H1 (cell line): ENCODE measurements around the gene CFAP97D1. TPM values are rescaled to one million over a fixed set of nuclear protein-coding genes. Genes with fewer than 3 reads are reported as not detected.

Experiments
- BRCA1 ChIP-seq: IDR thresholded peaks from 2 replicates; pipeline ENCODE4 v1.6.1; 2012; ENCODE audit warnings: low read depth, low read length, improper control_type of control experiment
- CBX8 ChIP-seq: fragments of 300-800, 300-1000 bp; sonication (generic); IDR thresholded peaks from 2 replicates; pipeline ENCODE4 v1.7.1; 2016; ENCODE audit warnings: low read depth, low read length, borderline replicate concordance
- EP300 ChIP-seq, 2 experiments: IDR thresholded peaks; 1 replicate in 1 of 2; 2 replicates in 1 of 2; pipeline ENCODE4 v1.6.1; 2011 to 2012; ENCODE audit warnings: low read depth in 2 of 2, low read length in 2 of 2, mild to moderate bottlenecking in 2 of 2, borderline replicate concordance in 1 of 2, inconsistent platforms in 1 of 2, moderate library complexity in 1 of 2
- EZH2 ChIP-seq: fragments of 200-600 bp; sonication (generic); IDR thresholded peaks from 2 replicates; pipeline ENCODE4 v1.7.1; 2012; ENCODE audit warnings: low read depth, mild to moderate bottlenecking, moderate library complexity, low read length, inconsistent platforms; ENCODE audit not compliant: severe bottlenecking
- GABPA ChIP-seq: IDR thresholded peaks from 2 replicates; pipeline ENCODE4 v1.6.1; 2011; ENCODE audit warnings: mild to moderate bottlenecking, low read length, moderate library complexity, borderline replicate concordance; ENCODE audit not compliant: insufficient read depth
- HDAC6 ChIP-seq: IDR thresholded peaks from one replicate; pipeline ENCODE4 v1.7.1; 2012; ENCODE audit warnings: low read depth, mild to moderate bottlenecking, inconsistent platforms, low read length, moderate library complexity
- JUND ChIP-seq: IDR thresholded peaks from 2 replicates; pipeline ENCODE4 v1.6.1; 2011; ENCODE audit warnings: mild to moderate bottlenecking, improper control_type of control experiment, low read length
- KDM1A ChIP-seq: fragments of 200-600, 300-600 bp; sonication (generic); IDR thresholded peaks from 2 replicates; pipeline ENCODE4 v1.7.1; 2016; ENCODE audit warnings: mild to moderate bottlenecking, low read length, borderline replicate concordance
- KDM4A ChIP-seq: IDR thresholded peaks from one replicate; pipeline ENCODE4 v1.7.1; 2012; ENCODE audit warnings: low read depth, mild to moderate bottlenecking, moderate library complexity, low read length, inconsistent platforms; ENCODE audit not compliant: severe bottlenecking
- MAFK ChIP-seq: IDR thresholded peaks from 2 replicates; pipeline ENCODE4 v1.6.1; 2012; ENCODE audit warnings: low read depth, mild to moderate bottlenecking, improper control_type of control experiment, low read length
- POLR2AphosphoS5 ChIP-seq: IDR thresholded peaks from 2 replicates; pipeline ENCODE4 v1.6.1; 2011; ENCODE audit warnings: low read depth, low read length
- POU5F1 ChIP-seq: IDR thresholded peaks from 2 replicates; pipeline ENCODE4 v1.6.1; 2011; ENCODE audit warnings: low read depth, mild to moderate bottlenecking, low read length, moderate library complexity
- RAD21 ChIP-seq, 2 experiments: IDR thresholded peaks in 1 of 2; conservative IDR thresholded peaks in 1 of 2; 2 replicates each; pipeline ENCODE4 v1.6.1; 2011; ENCODE audit warnings: low read depth in 2 of 2, low read length in 2 of 2, improper control_type of control experiment in 1 of 2, inconsistent platforms in 1 of 2, mild to moderate bottlenecking in 1 of 2, moderate library complexity in 1 of 2
- RFX5 ChIP-seq: IDR thresholded peaks from 2 replicates; pipeline ENCODE4 v1.6.1; 2011; ENCODE audit warnings: low read depth, low read length, improper control_type of control experiment, borderline replicate concordance
- SIN3A ChIP-seq, 2 experiments: IDR thresholded peaks in 1 of 2; conservative IDR thresholded peaks in 1 of 2; 2 replicates each; pipeline ENCODE4 v1.6.1; 2011 to 2012; ENCODE audit warnings: low read length in 2 of 2, improper control_type of control experiment in 1 of 2, low read depth in 1 of 2, mild to moderate bottlenecking in 1 of 2
- SP2 ChIP-seq: IDR thresholded peaks from 2 replicates; pipeline ENCODE4 v1.6.1; 2012; ENCODE audit warnings: mild to moderate bottlenecking, low read length, inconsistent platforms
- SRF ChIP-seq: IDR thresholded peaks from 2 replicates; pipeline ENCODE4 v1.6.1; 2011; ENCODE audit warnings: mild to moderate bottlenecking, low read depth, low read length, moderate library complexity
- ZNF274 ChIP-seq: IDR thresholded peaks from 2 replicates; pipeline ENCODE4 v1.7.0; 2012; ENCODE audit warnings: low read length, borderline replicate concordance; ENCODE audit errors: extremely low read depth
- polyA plus RNA-seq, 7 experiments: library from polyadenylated mRNA; depleted of rRNA in 3 of 7; stranded (reverse) in 5 of 7; unstranded in 2 of 7; fragments of >200 nt in 5 of 7; fragments of 200-250 nt in 2 of 7; gene quantifications; 1 replicate in 5 of 7; 2 replicates in 1 of 7; 4 replicates in 1 of 7; pipeline versions ENCODE4 v1.2.1 to v1.2.3, GENCODE V29; 2011 to 2013; ENCODE audit warnings: missing spikeins in 2 of 7, mixed read lengths in 2 of 7
- total RNA-seq: library from RNA; stranded (reverse); fragmentation: NEBNext Ultra II Directional; extraction: Animal tissue kit (Norgen Biotek cat#: 25700); gene quantifications from 2 replicates; pipeline ENCODE4 v1.2.1, GENCODE V29; 2021
- TF ChIP-seq, protein P1 (sequence below): IDR thresholded peaks from 2 replicates; pipeline ENCODE4 v1.6.1; 2012; ENCODE audit warnings: inconsistent platforms
- TF ChIP-seq, protein P2 (sequence below), 3 experiments: IDR thresholded peaks; 1 replicate in 2 of 3; 2 replicates in 1 of 3; pipeline versions ENCODE4 v1.5.1 to v1.6.1; 2011; ENCODE audit warnings: low read length in 3 of 3, mild to moderate bottlenecking in 3 of 3, inconsistent platforms in 2 of 3, low read depth in 1 of 3, moderate library complexity in 1 of 3; ENCODE audit not compliant: insufficient read depth in 1 of 3; ENCODE audit errors: control extremely low read depth in 1 of 3
- TF ChIP-seq, protein P3 (sequence below): IDR thresholded peaks from 2 replicates; pipeline ENCODE4 v1.6.1; 2012; ENCODE audit warnings: inconsistent platforms

CFAP97D1 gene
- total and polyA plus RNA-seq, 2 of the 8 experiments (the other 6 are each of a cell fraction or from before 2014, with no cell fraction given): 0.02 to 0.07 TPM

DNA sequence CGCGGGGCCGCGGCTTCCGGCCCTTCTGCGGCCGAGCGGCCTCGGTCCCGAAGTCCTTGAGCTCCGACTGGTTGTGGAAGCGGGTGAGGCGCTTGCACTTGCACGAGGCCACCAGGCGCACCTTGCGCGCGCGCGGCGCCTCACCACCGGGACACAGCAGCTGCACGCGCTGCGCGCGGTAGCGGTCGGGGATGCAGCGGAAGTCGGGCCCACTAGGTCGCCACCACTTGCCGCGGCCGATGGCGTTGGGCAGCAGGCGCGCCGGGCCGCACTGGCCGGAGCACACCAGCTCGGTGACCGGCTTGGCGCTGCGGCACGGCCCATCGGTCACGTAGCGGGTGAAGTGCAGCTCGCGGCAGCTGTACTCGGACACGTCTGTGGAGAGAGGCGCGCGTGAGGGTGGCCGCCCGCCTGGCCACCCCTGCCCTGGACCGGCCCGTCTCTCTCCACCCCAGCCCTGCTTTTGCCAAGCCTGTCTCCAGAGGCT, 24.8 kb upstream of the CFAP97D1 start (continued):
- peak; percentile 52 for TF ChIP-seq KDM4A
- TF ChIP-seq, protein P1, sequence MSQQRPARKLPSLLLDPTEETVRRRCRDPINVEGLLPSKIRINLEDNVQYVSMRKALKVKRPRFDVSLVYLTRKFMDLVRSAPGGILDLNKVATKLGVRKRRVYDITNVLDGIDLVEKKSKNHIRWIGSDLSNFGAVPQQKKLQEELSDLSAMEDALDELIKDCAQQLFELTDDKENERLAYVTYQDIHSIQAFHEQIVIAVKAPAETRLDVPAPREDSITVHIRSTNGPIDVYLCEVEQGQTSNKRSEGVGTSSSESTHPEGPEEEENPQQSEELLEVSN: peak; percentile 90
- TF ChIP-seq GABPA: peak; percentile 77
- no peak for TF ChIP-seq ZNF274
- no peak for TF ChIP-seq SRF
- TF ChIP-seq RAD21 (IDR thresholded peaks at IDR 0.05 in 1 of 2, conservative IDR thresholded peaks at IDR 0.05 in 1 of 2; ENCODE audit: low read depth in 2 of 2, low read length in 2 of 2): peak; percentile 30 to 56; a peak in 2 of 4 replicates
- no peak for TF ChIP-seq POLR2AphosphoS5
- TF ChIP-seq CBX8: no peak
- no peak for TF ChIP-seq RFX5
- TF ChIP-seq EZH2: peak; percentile 68
- TF ChIP-seq, protein P2, sequence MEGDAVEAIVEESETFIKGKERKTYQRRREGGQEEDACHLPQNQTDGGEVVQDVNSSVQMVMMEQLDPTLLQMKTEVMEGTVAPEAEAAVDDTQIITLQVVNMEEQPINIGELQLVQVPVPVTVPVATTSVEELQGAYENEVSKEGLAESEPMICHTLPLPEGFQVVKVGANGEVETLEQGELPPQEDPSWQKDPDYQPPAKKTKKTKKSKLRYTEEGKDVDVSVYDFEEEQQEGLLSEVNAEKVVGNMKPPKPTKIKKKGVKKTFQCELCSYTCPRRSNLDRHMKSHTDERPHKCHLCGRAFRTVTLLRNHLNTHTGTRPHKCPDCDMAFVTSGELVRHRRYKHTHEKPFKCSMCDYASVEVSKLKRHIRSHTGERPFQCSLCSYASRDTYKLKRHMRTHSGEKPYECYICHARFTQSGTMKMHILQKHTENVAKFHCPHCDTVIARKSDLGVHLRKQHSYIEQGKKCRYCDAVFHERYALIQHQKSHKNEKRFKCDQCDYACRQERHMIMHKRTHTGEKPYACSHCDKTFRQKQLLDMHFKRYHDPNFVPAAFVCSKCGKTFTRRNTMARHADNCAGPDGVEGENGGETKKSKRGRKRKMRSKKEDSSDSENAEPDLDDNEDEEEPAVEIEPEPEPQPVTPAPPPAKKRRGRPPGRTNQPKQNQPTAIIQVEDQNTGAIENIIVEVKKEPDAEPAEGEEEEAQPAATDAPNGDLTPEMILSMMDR (IDR thresholded peaks at IDR 0.05; ENCODE audit: control extremely low read depth in 1 of 3, insufficient read depth in 1 of 3, low read depth in 1 of 3, low read length in 3 of 3): peak in 2 of 3 experiments; percentile 9 to 50; a peak in 3 of 4 replicates
- TF ChIP-seq, protein P3, sequence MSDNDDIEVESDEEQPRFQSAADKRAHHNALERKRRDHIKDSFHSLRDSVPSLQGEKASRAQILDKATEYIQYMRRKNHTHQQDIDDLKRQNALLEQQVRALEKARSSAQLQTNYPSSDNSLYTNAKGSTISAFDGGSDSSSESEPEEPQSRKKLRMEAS: peak; percentile 95
- TF ChIP-seq MAFK: no peak
- no peak for TF ChIP-seq EP300 (IDR thresholded peaks at IDR 0.05; ENCODE audit: borderline replicate concordance in 1 of 2, low read depth in 2 of 2, low read length in 2 of 2)
- no peak for TF ChIP-seq JUND
- TF ChIP-seq SIN3A (conservative IDR thresholded peaks at IDR 0.05 in 1 of 2, IDR thresholded peaks at IDR 0.05 in 1 of 2; ENCODE audit: low read depth in 1 of 2, low read length in 2 of 2): no peak
- peak; percentile 43; the same call in 1 of the 2 replicates for TF ChIP-seq KDM1A
- TF ChIP-seq SP2: no peak
- no peak for TF ChIP-seq POU5F1
- no peak for TF ChIP-seq BRCA1
- TF ChIP-seq HDAC6: no peak
